GM12874 (cell line): ENCODE measurements around the gene STX16.

Experiments
- TF ChIP-seq, protein P1 (sequence below): IDR thresholded peaks from 2 replicates; pipeline ENCODE4 v1.5.1; 2011; ENCODE audit warnings: low read depth, mild to moderate bottlenecking, control low read depth, low read length, moderate library complexity; ENCODE audit not compliant: insufficient read depth

The STX16 gene

DNA sequence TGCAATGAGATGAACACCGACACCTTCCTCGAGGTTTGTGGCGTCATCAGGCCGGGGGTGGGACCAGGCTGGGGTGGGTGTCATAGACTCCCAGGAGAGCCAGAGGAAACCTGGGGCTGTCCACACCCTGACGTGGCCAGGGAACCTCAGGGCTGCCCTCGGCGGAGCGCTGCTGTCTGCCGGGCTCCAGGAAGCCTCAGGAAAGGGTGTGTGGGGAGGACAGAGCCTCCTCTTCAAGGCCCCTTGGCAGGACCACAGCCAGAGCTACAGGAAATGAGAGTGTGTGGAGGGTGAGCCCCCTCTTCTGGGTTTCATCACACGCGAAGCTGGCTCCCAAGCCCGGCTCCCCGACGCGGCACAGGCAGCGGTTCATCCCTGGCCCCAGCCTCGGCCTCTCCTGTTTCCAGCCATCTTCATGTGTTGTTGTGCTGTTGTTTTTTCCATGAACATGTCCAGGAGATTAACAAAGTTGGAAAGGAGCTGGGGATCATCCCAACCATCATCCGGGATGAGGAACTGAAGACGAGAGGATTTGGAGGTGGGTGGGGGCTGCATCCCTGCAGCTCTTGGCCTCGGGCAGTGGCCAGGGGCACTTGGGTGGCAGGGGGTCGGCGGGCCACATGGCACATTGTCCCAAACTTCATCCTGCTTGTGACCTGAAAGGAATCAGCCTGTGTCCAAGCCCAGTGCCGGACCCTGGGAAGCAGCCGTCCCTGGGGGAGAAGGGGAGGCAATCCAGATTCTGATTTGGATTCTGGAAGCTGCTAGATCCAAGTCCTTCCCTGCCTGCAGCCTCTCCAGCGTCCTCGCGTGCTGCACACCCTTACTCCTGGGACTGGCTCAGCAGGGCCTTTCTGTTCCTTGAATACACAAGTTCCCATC, 47.9 kb downstream of the STX16 start:
- TF ChIP-seq, protein P1, sequence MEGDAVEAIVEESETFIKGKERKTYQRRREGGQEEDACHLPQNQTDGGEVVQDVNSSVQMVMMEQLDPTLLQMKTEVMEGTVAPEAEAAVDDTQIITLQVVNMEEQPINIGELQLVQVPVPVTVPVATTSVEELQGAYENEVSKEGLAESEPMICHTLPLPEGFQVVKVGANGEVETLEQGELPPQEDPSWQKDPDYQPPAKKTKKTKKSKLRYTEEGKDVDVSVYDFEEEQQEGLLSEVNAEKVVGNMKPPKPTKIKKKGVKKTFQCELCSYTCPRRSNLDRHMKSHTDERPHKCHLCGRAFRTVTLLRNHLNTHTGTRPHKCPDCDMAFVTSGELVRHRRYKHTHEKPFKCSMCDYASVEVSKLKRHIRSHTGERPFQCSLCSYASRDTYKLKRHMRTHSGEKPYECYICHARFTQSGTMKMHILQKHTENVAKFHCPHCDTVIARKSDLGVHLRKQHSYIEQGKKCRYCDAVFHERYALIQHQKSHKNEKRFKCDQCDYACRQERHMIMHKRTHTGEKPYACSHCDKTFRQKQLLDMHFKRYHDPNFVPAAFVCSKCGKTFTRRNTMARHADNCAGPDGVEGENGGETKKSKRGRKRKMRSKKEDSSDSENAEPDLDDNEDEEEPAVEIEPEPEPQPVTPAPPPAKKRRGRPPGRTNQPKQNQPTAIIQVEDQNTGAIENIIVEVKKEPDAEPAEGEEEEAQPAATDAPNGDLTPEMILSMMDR, result no peak

DNA sequence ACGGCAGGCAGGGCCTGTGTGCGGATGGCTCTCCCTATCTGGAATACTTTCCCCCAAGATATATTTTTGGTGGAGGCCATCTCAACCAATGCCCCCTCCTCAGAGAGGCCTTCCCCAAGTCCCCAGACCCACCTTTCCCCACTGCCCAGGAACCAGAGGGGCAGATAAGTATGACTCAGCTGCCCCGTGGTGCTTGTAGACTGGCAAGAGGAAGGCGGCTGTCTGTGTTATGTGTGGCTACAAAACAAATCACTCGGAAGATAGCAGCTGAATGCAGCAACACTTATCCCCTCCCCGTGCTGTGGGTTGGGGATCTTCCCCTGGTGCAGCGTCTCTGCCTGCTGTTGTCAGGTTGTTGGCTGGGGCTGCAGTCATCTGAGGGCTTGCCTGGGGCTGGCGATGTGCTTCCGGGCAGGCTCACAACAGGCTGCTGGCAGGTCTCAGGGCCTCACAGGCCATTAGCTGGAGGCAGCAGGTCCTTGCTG, 48.6 kb downstream of the STX16 start:
- TF ChIP-seq, protein P1, result no peak

DNA sequence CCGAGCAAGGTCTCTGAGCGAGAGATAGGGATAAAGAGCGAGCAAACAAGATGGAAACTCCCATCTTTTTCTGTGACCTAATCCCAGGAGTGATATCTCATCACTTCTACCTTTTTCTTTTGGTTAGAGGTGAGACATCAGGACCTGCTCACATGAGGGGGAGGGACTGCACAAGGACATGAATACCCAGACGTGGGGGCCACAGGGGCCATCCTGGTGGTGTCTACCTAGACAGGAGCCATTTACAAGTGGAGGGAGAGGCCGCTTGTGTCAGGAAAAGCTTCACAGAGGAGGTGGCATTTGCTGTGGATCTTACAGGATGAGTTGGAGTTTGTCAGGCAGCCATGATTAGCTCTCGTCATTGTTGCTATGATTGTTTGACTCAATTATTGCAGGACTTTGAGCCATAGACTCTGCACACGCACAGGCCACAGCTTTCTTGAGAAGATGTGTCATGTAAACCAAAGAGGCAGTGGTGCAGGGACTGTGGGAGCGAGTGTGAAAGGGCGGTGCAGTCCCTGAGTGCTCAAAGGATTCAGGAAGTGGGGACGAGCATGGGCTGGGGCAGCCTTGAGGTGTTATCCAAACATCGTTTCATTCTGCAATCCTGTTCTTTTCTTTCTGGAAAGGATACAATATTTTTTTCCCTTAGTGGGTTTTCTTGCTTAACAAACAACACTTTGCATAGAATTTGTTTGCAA, 49.2 kb downstream of the STX16 start:
- TF ChIP-seq, protein P1, result no peak

- TF ChIP-seq, protein P1, result no peak
Measured at GRCh38 chr20:58700823-58701222, 49.7 kb downstream of the STX16 start.

GRCh38 chr20:58701431-58702160, 50.5 kb downstream of the STX16 start:
- TF ChIP-seq, protein P1, result no peak

DNA sequence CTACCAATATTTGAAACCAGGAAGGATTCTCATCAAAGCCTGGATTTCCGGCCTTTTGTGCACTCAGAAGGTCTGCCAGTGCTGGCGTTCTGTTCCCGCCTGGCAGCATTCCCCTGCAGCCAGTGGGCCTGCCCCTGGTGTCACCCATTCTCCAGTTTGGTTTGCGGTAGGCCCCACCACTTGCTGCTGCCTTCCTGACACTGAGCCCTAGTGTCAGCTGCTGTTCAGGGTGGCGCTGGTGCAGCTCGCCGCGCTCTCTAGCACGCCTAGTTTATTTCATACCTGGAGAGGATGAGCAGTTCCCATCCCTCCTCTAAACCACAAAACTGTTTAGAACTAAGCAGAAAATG, 51.1 kb downstream of the STX16 start:
- TF ChIP-seq, protein P1, result no peak
